Measurements from ENCODE around the gene TADA2A.

TADA2A gene

GRCh38 chr17:37475731-37476420 lies 69.2 kb downstream of the TADA2A start:
- H3K36me3 ChIP-seq: peaks cover 58% of the 10 kb centered on the region
- H3K4me3 ChIP-seq (ENCODE audit: low read depth, low read length): no peak overlapping the region
- peak overlapping the region; percentile 4; the same call in 1 of the 2 replicates for H3K27ac ChIP-seq
- no peak for DNase-seq
- TF ChIP-seq CTCF (IDR thresholded peaks at IDR 0.05; ENCODE audit: low read depth, low read length): no peak
- H3K9me3 ChIP-seq (ENCODE audit: severe bottlenecking): no peaks in the 10 kb centered on the region
- H3K27me3 ChIP-seq (ENCODE audit: insufficient read depth, low read depth, severe bottlenecking): no peaks in the 10 kb centered on the region

DNA sequence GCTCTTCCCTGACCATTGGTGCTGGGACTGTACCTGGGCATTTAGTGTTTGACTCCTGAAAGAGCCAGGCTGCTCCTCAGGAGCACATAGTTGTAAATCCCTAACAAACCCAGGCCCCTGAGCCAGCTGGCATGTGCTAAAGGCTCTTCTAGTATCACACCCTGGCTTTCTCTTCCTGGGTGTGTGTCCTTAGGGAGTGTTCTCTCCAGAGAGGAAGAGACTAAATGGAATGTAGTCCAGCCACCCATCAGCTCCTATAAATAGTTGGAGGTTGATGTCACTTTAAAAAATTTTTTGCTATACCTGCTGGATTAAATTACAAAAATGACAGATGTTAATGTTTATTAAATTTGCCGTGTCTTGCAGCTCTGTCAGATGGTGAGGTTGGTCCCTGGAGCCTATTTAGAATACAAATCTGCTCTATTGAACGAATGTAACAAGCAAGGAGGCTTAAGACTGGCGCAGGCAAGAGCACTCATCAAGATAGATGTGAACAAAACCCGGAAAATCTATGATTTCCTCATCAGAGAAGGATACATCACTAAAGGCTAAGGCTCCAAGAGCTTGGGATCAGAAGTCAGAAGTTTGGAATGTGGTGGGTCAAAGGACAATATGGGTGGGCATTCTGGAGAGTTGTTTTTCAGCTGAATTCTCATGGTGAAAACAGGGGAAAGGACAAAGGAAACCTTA lies 69.9 kb downstream of the TADA2A start:
- no peak for TF ChIP-seq CTCF (IDR thresholded peaks at IDR 0.05; ENCODE audit: low read depth, low read length)
- no peaks in the 10 kb centered on the region for H3K9me3 ChIP-seq (ENCODE audit: severe bottlenecking)
- DNase-seq: peak; percentile 20
- H3K27me3 ChIP-seq (ENCODE audit: insufficient read depth, low read depth, severe bottlenecking): no peaks in the 10 kb centered on the region
- no peak overlapping the region for H3K4me3 ChIP-seq (ENCODE audit: low read depth, low read length)
- H3K36me3 ChIP-seq: peaks cover 53% of the 10 kb centered on the region
- H3K27ac ChIP-seq: peak overlapping the region; percentile 4; the same call in 1 of the 2 replicates

GRCh38 chr17:37478187-37478586 lies 71.5 kb downstream of the TADA2A start:
- TF ChIP-seq CTCF (IDR thresholded peaks at IDR 0.05; ENCODE audit: low read depth, low read length): no peak
- Histone ChIP-seq H3K27me3 (ENCODE audit: insufficient read depth, low read depth, severe bottlenecking) (no peaks in the 10 kb centered on the region), H3K27ac (no peak overlapping the region), H3K4me3 (ENCODE audit: low read depth, low read length) (no peak overlapping the region), H3K9me3 (ENCODE audit: severe bottlenecking) (no peaks in the 10 kb centered on the region), H3K36me3 (peaks cover 46% of the 10 kb centered on the region)
- no peak for DNase-seq

DNA sequence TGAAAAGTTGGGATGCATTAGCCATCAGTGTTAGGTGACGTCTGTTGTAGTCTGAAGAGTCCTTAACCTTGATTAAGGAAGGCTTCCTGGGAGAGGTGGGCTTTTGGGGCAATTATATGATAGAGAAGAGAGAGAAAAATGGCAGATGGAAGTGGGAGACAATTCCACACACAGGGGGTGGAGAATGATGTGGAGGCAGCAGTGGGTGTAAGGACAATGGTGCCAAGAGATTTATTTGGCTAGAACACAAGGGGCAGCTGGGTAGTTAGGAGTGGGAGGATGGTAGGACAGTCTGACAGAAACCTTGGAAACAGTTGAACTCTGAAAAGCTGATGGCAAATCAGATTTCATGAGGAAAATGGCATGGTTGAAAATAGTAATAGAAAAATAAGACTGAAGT lies 72.3 kb downstream of the TADA2A start:
- Histone ChIP-seq H3K36me3 (peaks cover 38% of the 10 kb centered on the region), H3K27me3 (ENCODE audit: insufficient read depth, low read depth, severe bottlenecking) (no peaks in the 10 kb centered on the region), H3K9me3 (ENCODE audit: severe bottlenecking) (no peaks in the 10 kb centered on the region), H3K27ac (no peak overlapping the region), H3K4me3 (ENCODE audit: low read depth, low read length) (no peak overlapping the region)
- no peak for DNase-seq
- no peak for TF ChIP-seq CTCF (IDR thresholded peaks at IDR 0.05; ENCODE audit: low read depth, low read length)

DNA sequence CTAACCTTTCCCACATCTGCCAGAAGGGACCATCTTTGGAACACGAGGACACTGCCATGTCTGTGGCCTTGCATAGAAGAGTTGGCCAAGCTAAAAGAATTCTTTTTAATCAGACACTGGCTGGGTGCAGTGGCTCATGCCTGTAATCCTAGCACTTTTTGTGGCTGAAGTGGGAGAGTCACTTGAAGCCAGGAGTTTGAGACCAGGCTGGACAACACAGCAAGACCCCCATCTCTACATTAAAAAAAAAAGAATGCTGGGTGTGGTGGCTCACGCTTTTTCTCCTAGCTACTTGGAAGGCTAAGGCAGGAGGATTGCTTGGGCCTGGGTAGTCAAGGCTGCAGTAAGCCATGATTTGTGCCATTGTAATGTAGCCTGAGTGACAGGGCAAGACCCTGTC lies 73.7 kb downstream of the TADA2A start:
- peaks cover 29% of the 10 kb centered on the region for H3K36me3 ChIP-seq
- no peaks in the 10 kb centered on the region for H3K9me3 ChIP-seq (ENCODE audit: severe bottlenecking)
- H3K4me3 ChIP-seq (ENCODE audit: low read depth, low read length): no peak overlapping the region
- H3K27me3 ChIP-seq (ENCODE audit: insufficient read depth, low read depth, severe bottlenecking): no peaks in the 10 kb centered on the region
- no peak for TF ChIP-seq CTCF (IDR thresholded peaks at IDR 0.05; ENCODE audit: low read depth, low read length)
- H3K27ac ChIP-seq: no peak overlapping the region
- no peak for DNase-seq

Data from WERI-Rb-1 (cell line).